Measurements from ENCODE around the gene RPL35A.
A peak's percentile ranks its signal among the peaks of the same experiment; 100 is the strongest.
"Not testable (repeated sequence)": the region's sequence is repeated elsewhere in the genome, so short reads cannot be mapped to it uniquely, and the experiment has no call there.

Gene RPL35A

DNA sequence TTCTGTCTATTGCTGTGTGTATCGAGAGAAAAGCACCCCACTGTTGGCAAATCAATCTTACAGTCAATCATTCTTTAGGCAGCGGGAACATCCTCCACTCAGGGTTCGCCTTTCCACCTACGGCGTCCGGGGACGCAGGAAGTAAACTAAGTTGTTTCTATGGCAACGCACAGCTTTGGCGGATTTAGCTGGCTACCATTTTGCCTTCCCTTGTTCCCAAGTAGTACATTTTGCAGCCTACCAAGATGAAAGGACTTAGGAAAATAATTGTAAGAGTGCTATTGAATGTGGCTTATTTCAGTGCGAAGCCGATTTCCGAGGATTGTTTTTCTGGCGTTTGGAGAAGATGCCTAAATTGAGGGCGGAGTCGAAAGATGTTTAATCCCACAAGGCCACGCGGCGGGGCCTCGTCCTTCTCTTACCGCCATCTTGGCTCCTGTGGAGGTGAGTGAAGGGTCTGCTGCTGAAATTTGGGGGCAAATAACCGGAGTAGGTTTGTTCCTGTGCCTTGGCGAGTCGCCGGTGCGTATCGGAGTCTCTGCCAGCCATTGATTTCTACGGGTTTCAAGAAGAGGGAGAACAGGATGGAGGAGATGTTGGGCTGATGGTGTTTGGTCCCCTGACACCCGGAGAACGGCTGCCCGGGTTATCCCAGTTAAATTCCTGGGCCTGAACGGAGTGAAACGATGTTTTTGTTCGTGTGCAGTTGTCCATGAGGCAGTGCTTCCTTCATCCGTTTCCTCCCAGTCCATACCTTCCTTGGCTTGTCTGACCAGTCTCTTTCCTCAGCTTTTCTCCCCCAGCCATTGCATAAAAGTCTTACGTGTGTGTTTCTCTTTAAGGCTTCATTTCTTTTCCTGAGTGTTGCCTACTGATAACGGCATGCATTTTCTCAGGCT is at the start of gene RPL35A:
Gene RPL35A (plus strand): TSS at position 413 of the 899 bp plus-strand sequence. CDS start 778 bp downstream, outside the sequence.
- DNase-seq (ENCODE audit: low read depth in 2 of 2), result peak; percentile 67 to 69

DNA sequence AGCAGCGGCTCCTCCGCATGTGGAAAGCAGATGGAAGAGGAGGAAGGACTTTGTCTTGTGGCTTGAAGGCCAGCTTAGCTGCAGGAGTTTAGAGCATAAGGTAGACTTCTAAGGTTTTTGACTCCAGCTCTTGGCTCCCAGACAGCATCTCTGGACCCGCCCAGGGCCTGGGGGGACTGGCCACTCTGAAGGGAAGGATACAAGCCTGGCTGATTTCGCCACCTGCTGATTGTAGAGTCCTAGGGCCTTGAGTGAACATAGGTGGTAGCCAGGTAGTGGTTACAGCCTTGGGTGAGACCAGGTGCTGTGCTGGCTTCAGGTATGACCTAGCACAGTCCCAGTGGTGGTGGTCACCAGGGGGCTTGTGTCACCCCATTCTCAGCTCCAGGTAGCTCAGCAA is 48.4 kb upstream of the RPL35A start:
- no peak for DNase-seq (ENCODE audit: low read depth in 2 of 2)

DNA sequence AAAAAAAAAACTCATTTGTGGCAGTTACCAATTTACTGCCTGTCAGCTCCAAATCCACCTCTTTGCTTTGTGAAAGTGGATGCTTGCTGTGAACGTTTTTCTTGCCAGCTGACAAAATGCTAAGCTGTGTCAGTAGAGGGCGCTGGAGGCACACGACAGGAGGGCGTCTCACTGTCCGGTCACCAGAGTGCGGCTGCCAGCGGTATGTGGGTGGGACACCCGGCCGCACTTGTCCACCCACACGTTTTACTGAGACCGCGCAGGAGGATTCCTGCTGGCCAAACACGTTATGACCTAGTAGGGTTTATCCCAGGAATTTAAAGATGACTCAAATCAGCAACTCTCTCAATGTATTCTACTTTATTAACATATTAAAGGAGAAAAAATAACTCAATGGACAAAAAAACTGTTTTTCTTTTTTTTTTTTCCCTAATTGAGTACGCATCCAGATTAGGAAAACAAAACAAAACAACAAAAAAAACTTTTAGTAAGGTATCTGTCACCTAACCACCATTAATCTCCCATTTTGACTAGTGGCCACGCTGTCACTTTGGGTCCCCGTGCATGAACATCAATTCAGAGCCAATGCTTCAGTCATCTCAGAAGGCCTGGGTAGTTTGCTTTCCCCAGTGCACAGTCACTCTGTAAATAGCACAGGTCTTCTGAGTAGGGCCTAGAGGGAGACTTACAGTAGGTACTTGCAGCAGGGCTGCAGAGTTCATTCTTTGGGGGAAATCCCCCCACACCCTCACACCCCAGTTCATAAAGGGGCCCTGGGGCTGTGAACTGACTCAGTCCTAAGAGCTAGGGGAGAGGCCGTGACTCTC is 43.8 kb upstream of the RPL35A start:
- peak; percentile 74 to 81 for DNase-seq (ENCODE audit: low read depth in 2 of 2)

DNA sequence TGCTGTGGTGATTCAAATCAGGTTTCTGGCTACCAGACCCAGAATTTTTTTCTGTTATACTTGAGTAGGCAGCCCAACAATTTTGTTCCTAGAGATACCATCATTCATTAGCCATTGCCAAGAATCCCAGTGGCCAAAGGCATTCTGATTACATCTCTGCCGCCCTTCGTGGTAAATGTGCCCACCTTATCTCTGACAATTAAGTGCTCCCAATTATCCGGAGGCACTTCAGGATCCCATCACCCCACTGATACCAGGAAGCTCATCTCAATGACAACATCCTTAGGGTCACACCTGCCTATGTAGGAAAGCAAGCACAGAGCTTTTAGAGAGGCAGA is 43.2 kb upstream of the RPL35A start:
- no peak for DNase-seq (ENCODE audit: low read depth in 2 of 2)

DNA sequence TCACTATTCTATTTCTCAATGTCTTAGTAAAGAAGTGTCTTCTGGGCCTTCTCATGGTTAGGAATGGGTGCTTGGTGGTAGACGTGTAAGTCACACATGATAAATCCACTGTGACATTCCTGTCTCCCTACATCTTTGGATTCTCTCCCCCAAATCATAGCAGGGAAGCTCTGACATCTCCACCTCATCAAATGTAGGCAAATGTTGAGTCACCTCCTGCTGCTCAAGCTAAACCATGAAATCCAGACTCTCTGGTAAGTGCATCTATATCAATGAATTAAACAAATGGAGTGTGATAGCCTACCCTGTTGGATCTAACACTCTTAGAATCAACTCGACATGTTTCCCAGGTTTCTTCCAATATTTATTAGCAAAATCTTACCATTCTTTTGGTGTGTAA is 42.8 kb upstream of the RPL35A start:
- DNase-seq (ENCODE audit: low read depth in 2 of 2), result no peak

DNA sequence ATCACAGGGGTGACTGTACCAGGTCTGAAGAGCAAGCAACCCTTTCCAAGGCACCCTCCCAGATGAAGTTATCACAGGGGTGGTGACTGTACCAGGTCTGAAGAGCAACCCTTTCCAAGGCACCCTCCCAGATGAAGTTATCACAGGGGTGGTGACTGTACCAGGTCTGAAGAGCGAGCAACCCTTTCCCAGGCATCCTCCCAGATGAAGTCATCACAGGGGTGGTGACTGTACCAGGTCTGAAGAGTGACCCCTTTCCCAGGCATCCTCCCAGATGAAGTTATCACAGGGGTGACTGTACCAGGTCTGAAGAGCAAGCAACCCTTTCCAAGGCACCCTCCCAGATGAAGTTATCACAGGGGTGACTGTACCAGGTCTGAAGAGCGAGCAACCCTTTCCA is 41.4 kb upstream of the RPL35A start:
- not testable (repeated sequence) for DNase-seq (ENCODE audit: low read depth in 2 of 2)

DNA sequence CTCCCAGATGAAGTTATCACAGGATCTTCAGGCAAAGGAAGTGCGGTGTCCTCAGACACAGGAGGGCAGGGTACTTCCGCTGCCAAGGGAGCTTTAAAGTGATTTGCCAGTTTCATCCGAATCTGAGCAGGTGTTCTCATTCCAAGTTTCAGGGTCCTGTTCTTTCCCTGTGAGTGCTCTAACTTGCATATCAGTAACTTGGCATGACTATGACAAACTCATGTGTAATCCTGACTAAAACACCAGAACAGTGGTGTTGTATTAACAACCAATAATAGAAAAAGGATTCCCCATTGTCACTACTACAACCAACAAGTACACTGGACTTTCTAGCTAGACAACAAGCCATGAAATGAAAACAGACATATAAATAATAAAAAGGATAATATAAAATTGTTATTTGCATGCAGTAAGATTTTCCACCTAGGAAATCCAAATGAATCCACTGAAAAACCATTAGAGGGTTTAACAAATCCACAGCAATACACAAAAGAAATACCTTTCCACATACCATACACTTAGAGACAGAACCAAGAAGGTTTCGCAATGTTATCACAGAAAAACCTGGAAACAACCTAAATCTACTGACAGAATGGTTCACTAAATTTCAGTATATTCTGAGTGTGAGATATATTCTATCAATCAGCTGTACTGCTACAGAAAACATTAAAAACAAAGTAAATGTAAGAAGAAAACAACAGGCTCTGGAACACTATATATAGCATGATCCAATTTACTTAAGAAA is 40.9 kb upstream of the RPL35A start:
- DNase-seq (ENCODE audit: low read depth in 2 of 2), result no peak

DNA sequence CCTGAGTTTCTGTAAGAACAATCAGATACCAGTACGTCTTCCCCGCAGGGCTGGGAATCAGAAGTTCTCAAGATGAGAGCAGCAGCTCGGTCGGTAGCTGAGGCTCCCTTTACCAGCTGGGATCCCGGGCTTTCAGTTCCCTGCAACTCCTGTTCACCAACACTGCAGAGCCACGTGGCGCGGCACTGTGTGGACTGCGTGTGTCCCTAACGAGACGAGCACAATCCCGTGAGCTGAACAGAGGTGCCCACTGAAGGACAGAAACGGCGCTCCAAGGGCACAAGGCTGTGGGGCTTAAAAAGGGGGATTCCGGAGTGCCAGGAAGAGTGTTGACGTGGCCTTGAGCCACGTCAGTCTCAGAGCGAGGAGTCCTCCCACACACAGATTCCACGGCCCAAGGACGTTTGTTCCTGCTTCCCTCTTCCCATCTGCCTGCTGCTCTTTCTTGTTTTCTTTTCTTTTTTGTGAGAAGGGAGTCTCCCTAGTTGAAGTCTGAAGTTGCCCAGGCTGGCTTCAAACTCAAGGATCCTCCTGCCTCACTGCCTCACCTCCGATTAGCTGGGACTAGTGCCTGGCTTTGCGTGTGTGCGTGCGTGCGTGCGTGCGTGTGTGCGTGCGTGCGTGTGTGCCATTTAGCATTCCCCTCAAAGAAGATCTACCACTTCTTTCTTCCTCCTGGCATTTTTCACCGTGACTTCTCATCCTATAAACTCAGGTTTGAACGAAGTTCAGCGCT is 37.1 kb upstream of the RPL35A start:
- DNase-seq (ENCODE audit: low read depth in 2 of 2), result no peak

DNA sequence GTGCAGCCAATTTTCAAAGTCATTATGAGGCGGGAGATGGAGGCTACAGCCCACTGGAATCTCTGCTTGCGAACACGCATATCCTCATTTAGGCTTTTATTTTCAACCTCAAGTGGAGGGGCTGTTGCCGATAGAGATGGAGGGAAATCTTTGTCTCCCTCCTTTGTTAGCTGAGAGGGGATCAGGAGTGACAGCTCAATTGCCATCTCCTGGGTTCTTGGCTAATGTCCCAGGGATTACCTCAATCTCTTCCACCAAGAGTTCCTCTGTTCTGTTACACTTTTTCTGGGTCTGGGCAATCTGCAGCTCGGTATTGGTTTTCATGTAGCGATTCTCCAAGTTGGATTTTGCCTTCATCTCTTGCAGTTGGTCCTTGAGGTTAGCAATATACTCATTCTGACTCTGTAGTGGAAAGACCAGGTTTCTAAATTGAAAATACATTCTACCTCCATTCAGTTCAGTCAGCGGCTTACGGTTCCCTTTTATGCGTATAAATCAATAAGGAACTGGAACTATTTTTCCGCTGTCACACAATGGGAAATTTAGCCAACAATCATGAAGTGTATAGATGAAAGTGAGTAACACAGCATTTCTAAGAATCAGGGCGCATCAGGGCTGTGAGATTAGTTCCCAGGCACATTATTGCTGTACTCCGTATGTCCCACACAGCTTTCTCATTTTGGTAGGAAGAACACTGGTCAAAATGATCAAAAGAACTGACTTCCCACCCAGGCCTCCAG is 36.2 kb upstream of the RPL35A start:
- no peak for DNase-seq (ENCODE audit: low read depth in 2 of 2)

DNA sequence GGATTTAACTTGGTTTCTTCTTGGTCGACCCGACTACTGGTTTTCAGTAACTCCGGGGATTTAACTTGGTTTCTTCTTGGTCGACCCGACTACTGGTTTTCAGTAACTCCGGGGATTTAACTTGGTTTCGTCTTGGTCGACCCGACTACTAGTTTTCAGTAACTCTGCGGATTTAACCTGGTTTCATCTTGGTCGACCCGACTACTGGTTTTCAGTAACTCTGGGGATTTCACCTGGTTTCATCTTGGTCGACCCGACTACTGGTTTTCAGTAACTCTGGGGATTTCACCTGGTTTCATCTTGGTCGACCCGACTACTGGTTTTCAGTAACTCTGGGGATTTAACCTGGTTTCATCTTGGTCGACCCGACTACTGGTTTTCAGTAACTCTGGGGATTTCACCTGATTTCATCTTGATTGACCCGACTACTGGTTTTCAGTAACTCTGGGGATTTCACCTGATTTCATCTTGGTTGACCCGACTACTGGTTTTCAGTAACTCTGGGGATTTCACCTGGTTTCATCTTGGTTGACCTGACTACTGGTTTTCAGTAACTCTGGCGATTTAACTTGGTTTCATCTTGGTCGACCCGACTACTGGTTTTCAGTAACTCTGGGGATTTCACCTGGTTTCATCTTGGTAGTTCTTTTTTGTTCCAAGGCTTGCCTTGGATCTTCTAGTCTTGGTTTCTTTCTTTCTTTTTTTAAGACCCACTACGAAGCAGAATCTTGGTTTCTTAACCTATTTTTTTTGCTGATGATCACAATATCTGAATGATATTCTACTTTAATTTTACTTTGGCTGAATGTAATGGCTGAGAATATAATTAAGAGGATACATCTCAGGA is 28.3 kb upstream of the RPL35A start:
- DNase-seq (ENCODE audit: low read depth in 2 of 2), result not testable (repeated sequence)

DNA sequence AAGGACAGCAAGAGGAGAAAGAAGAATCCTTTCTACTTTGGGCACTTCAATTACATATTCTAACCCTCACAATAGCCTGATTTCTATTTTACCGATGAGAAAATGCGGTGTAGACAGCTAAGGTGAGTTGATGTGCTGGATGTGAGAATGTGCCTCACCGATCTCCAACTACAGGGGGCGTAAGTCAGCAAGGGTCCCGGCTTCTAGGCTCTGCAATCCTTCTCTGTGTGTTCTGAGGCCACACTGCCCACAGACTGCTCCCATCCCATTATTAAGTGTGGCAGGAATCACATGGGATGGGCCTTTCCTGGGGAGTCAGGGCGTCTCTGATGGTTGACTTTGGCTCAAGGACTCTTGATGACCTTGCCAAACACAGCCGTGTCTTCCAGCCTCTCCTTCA is 23.6 kb upstream of the RPL35A start:
- no peak for DNase-seq (ENCODE audit: low read depth in 2 of 2)

DNA sequence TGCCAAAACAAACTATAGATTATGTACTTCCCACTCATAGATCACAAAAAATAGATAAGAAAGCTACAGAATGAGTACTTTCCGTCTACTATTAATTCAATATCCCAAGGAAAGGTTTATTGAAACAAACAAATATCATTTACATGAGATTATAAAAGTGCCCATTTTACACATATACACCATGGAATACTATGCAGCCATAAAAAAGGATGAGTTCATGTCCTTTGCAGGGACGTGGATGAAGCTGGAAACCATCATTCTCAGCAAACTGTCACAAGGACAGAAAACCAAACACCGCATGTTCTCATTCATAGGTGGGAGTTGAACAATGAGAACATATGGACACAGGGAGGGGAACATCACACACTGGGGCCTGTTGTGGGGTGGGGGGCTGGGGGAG is 22.4 kb upstream of the RPL35A start:
- not testable (repeated sequence) for DNase-seq (ENCODE audit: low read depth in 2 of 2)

DNA sequence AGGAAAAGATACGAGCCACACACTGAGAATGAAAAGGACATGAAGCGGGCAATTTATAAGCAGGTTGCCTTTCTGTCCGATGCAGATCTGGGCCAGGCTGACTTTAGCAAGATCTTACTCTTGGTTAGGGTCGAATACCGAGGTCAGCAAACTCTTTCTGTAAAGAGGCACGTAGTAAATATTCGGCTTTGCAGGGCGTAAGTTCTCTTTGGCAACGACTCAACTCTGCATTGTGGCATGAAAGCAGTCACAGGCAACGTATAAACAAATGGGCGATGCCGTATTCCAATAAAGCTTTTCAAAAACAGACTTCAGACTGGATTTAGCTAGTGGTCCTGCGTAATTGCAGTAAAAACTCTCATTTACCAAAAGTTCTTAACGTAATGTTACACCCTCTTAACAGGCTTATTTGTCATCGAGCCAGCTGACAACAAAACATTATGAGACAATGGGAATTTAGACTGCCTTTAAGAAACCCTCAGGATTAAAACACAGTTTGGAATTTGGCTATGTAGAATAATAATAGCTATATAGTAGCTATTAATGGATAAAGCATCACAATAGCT is 13.1 kb upstream of the RPL35A start:
- no peak for DNase-seq (ENCODE audit: low read depth in 2 of 2)

DNA sequence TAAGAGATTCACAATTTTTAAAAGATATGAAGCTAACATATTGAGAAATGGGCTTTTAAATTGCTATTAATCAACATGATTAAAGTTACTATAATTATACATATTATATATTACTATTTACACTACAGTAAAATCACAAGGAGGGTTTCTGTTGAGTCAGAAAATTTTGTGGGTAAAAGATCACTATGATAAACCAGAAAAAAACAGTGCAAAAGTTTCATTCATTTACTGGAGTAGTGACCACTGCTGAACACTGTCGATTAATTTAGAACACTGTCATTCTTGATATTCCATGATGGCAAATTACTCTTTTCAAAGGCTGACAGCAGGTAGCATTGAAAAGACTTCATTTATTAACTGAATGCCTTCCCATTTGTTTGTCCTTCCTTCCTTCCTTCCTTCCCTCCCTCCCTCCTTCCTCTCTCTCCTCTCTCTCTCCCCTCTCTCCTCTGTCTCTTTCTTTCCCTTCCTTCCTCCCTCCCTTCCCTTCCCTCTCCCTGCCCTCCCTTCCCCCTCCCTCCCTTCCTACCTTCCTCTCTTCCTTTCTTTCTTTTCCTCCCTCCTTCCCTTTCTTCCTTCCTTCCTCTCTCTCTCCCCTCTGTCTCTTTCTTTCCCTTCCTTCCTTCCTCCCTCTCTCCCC is 9.1 kb upstream of the RPL35A start:
- DNase-seq (ENCODE audit: low read depth in 2 of 2), result no peak

DNA sequence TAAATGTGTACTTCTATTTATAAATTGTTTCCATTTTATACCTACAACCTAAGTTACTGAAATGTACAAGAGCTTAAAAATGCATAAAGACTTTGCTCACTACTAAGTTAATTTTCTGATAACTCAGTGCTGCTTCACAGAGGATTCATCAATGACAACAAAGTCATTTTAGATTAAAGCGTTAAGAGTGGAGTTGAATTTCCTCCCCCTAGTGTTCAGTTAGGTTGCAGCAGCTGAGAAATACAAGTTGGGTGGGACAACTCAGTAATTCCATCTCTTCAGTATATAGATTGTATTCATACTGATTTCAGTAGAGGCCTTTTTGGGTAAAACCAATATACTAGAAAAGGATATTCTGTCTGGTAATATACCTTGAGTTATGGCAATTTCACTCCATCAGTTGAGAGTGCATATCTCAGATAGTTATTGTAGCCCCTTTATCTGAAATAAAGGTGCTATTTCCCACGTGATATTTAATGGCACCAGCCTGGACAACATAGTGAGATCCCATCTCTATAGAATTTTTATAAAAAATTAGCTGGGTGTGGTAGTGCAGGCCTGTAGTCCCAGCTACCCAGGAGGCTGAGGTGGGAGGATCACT is 6.9 kb upstream of the RPL35A start:
- DNase-seq (ENCODE audit: low read depth in 2 of 2), result no peak

DNA sequence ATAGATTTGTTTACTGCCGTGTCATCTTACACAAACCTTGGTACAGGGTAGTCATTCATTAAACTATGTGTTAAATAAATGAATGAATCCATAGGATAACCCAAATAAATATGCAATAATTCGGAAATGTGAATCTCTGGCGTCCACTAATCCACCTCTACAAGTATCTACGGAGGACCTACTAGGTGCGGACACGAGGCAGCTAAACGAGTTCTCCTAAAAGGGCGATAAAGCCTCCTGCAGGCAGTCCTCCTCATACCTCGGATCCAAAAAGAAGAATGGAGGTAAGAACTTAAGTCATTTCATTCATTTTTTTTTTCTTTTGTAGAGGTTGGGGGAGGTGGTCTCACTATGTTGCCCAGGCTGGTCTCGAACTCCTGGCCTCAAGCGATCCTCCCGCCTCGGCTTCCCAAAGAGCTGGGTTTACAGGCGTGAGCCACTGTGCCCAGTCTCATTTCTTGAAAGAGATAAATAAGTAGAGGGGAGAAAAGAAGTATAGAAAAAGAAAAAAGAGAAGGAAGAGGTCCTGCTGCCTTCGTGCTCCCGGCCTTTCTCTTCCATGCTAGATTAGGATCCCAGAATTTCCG is 706 bp upstream of the RPL35A start:
- no peak for DNase-seq (ENCODE audit: low read depth in 2 of 2)

DNA sequence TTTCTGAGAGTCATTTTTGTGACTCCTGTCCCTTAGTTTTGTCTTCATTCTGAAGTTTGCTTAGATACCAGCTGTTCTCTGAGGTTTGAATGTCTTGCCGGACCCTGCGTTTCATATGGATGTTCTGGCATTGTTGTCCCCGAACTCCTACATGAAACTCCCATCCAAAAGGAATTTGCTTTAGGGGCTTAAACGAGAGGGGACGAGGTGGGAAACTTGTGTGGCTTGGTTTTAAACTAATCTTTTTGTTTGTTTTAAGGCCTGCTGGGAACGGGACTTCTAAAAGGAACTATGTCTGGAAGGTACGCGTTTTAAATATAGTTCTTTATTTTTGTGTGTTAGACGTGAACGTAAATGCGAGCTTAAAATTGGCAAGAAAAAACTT is 679 bp downstream of the RPL35A start:
- DNase-seq (ENCODE audit: low read depth in 2 of 2), result no peak

DNA sequence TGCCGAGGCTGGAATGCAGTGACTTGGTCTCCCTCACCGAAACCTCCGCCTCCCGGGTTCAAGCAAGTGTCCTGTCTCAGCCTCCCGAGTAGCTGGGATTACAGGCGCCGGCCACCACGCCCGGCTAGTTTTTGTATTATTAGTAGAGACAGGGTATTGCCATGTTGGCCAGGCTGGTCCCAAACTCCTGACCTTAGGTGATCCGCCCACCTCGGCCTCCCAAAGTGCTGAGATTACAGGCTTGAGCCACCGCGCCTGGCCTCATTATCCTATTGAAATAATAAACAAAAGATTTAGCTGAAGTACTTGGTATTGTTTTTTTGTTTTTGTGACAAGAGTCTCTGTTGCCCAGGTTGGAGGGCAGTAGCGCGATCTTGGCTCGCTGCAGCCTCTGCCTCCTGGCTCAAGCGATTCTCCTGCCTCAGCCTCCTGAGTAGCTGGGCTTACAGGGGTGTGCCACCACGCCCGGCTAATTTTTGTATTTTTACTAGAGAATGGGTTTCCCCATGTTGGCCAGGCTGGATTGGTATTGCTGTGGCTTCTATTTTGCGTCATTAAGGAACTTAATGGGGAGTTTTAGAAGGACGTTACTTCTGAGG is 1.5 kb downstream of the RPL35A start:
- no peak for DNase-seq (ENCODE audit: low read depth in 2 of 2)
